ENCODE measurements around the gene IGFALS.

GRCh38 chr16:1830213-1830612, 36.7 kb upstream of the IGFALS start:
- TF ChIP-seq POLR2A (IDR thresholded peaks at IDR 0.05) (no peak), CTCF (IDR thresholded peaks at IDR 0.05) (no peak)

All from esophagus squamous epithelium (tissue), 4 donors.